HL-60 (cell line): ENCODE results near the gene SYCE3.
A peak's percentile ranks its signal among the peaks of the same experiment; 100 is the strongest.

Experiments used
- DNase-seq, 2 experiments: peaks; one replicate each; pipeline ENCODE4 v3.0.0-alpha.2; 2010 to 2020; ENCODE audit warnings: low read depth in 1 of 2, low spot score in 1 of 2
- H3K27ac ChIP-seq: fragments of 250-450 bp; sonication (Bioruptor Pico); replicated peaks from 2 replicates; pipeline ENCODE4 v1.5.1; 2020; ENCODE audit warnings: mild to moderate bottlenecking, moderate library complexity
- H3K27me3 ChIP-seq: fragments of 250-450 bp; sonication (Bioruptor Pico); 2 replicates; pipeline ENCODE4 v1.5.1; 2021; ENCODE audit warnings: mild to moderate bottlenecking, moderate library complexity; ENCODE audit not compliant: insufficient read depth, poor library complexity, severe bottlenecking
- H3K4me3 ChIP-seq: replicated peaks from 2 replicates; pipeline ENCODE4 v1.5.1; 2011; ENCODE audit warnings: mild to moderate bottlenecking, control low read depth, low read length; ENCODE audit not compliant: insufficient read depth
- CTCF ChIP-seq: IDR thresholded peaks from one replicate; pipeline ENCODE4 v1.5.1; 2011; ENCODE audit warnings: low read length, control low read depth, inconsistent platforms; ENCODE audit not compliant: insufficient read depth
- GABPA ChIP-seq: IDR thresholded peaks from 2 replicates; pipeline ENCODE4 v1.6.1; 2012; ENCODE audit warnings: low read depth
- POLR2AphosphoS5 ChIP-seq: IDR thresholded peaks from 2 replicates; pipeline ENCODE4 v1.6.1; 2012; ENCODE audit warnings: low read depth
- REST ChIP-seq: IDR thresholded peaks from 2 replicates; pipeline ENCODE4 v1.6.1; 2012; ENCODE audit warnings: low read depth; ENCODE audit not compliant: insufficient replicate concordance
- SPI1 ChIP-seq: IDR thresholded peaks from 2 replicates; pipeline ENCODE4 v1.6.1; 2012; ENCODE audit warnings: low read depth, mild to moderate bottlenecking, borderline replicate concordance

The SYCE3 gene

DNA sequence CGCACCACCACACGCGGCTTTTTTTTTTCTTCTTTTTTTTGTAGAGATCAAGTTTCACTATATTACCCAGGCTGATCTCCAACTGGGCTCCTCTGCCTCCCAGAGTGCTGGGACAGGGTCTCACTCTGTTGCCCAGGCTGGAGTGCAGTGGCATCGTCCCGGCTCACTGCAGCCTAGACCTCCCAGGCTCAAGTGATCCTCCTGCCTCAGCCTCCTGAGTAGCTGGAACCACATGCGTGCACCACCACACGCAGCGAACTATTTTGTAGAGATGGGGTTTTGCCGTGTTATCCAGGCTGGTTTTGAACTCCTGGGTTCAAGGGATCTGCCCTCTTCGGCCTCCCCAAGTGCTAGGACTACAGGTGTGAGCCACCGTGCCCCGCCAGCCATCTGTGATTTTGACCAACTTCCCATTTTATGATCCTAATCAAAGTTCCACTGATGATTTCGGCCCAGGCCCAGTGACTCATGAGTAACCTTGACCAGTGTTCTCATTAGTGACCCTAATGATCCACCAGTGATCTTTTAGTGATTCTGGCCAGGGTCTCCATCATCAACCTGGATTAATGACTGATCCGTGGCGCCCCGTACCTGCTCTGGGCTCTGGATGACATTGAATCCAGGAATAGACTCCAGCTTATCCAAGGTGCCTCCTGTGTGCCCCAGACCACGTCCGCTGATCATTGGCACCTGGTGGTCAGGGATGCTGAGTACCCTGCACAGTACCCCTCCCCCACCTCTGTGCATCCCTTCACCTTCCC is 34.6 kb downstream of the SYCE3 start:
- no peak overlapping the region for H3K27ac ChIP-seq
- DNase-seq, result no peak
- no peak overlapping the region for H3K4me3 ChIP-seq
- H3K27me3 ChIP-seq, result no peaks in the 10 kb centered on the region
- TF ChIP-seq SPI1 (no peak), GABPA (no peak), POLR2AphosphoS5 (no peak; the same call in 1 of the 2 replicates), REST (no peak), CTCF (no peak)

GRCh38 chr22:50526834-50527801 is 35.6 kb downstream of the SYCE3 start:
- no peak for TF ChIP-seq GABPA
- TF ChIP-seq POLR2AphosphoS5, result peak; percentile 56; the same call in 1 of the 2 replicates
- Histone ChIP-seq H3K27ac (peak overlapping the region; percentile 91), H3K27me3 (no peaks in the 10 kb centered on the region), H3K4me3 (peak overlapping the region; percentile 70)
- DNase-seq, result peak; percentile 71 to 89

GRCh38 chr22:50526108-50526833 is 36.4 kb downstream of the SYCE3 start:
- TF ChIP-seq POLR2AphosphoS5 (no peak; the same call in 1 of the 2 replicates), CTCF (peak; percentile 26), GABPA (peak; percentile 33; the same call in 1 of the 2 replicates), REST (peak; percentile 33), SPI1 (no peak)
- Histone ChIP-seq H3K4me3 (peak overlapping the region; percentile 70), H3K27ac (peak overlapping the region; percentile 91), H3K27me3 (no peaks in the 10 kb centered on the region)
- peak; percentile 84 to 90 for DNase-seq

DNA sequence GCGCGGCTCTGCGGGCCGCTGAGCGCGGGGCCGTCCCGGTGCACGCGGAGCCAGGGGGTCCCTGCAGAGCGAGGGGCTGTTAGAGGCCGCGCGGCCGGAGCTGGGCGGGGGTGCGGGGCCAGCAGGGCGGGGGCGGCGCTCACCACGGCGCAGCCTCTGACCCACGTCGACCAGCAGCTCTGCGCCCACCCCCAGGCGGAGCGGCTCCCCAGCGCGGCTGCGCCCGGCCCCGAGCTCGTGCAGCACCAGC is 36.9 kb downstream of the SYCE3 start:
- H3K4me3 ChIP-seq, result peak overlapping the region; percentile 70
- H3K27me3 ChIP-seq, result no peaks in the 10 kb centered on the region
- no peak for DNase-seq
- TF ChIP-seq POLR2AphosphoS5, result no peak
- TF ChIP-seq GABPA, result no peak
- no peak for TF ChIP-seq CTCF
- TF ChIP-seq REST, result no peak
- no peak for TF ChIP-seq SPI1
- peak overlapping the region; percentile 91 for H3K27ac ChIP-seq
